Measurements from ENCODE around the gene PGK1. TPM values are rescaled to one million over a fixed set of nuclear protein-coding genes. Genes with fewer than 3 reads are reported as not detected.
"Not testable (repeated sequence)": the region's sequence is repeated elsewhere in the genome, so short reads cannot be mapped to it uniquely, and the experiment has no call there.

PGK1 gene
- total RNA-seq, 2 experiments from 2014 or later: 1,745 to 1,759 TPM

DNA sequence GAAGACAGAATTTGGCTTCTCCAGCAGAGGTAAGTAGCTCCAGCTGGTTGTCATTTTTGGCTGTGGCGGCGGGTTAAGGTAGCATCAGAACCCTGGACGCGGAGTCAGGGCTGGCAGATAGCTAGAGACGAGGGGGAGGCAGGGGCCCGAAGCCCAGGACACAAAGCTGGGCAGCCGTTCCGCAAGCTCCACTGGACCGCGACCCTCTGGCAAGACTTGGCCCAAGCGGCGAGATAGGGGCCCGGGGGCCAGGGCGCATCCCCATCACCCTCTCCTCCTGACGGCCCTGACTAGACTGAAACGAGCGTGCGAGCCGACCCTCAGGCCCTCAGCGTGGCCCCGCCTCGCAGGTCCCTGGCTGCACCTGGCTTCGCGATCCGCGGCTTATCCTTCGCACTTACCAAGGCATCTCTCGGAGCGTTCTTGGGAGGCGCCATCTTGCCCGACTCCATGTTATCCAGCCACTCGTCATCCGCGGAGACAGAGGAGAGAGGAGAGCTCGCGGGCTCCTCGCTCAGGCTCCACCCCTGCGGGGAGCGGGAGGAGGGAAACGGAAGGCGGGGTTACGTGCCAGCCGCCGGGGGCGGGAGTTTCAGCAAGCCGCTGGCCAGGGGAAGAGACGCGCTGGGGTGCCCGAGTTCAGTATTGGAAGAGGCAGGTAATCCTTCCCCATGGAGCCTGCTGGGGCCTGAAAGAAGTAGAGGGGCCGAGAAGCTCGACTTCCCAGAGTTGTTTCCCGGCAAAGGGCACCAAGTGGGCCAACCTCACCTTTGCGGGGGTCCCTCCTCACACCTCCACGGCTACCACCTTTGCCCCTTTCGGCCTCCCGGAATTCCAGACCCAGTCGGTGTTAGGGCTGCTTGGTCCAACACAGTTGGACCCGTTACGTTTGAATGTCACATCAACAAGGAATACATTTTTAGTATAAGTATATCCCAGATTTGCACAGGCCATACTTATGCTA lies 35.4 kb downstream of the PGK1 start, which contains the start of gene TAF9B:
Gene TAF9B, minus strand, starts transcription at position 491 of the 964 bp plus-strand sequence. Its CDS starts 39 bp downstream, at position 452.
- DNase-seq (peak; percentile 87), ATAC-seq (peak; percentile 90)
- Mint-ChIP-seq H3K36me3 (ENCODE audit: low read depth) (peaks cover 3% of the 10 kb centered on the region), H3K4me1 (ENCODE audit: low read depth) (peaks cover 10% of the 10 kb centered on the region), H3K9me3 (no peaks in the 10 kb centered on the region), H3K27ac (peak within 1 kb of the TSS; percentile 86), H3K27me3 (no peaks in the 10 kb centered on the region), H3K4me3 (peak within 1 kb of the TSS; percentile 83)
- intact Hi-C loops (cut with micrococcal nuclease): loop anchor here (10.0 kb wide), 1 partner anchor 385 kb away; no protein-coding TSS in a partner anchor
- ChIA-PET POLR2A (interaction anchor here (0.6 to 1.6 kb wide), 7 partner anchors 9 to 183 kb away, joined by 3 to 8 read pairs (median 4); partner anchors contain the start of gene PGK1), CTCF (interaction anchor here (0.8 kb wide), 1 partner anchor 31 kb away, joined by 3 read pairs; no protein-coding TSS in a partner anchor)
- no peak for TF ChIP-seq CTCF (IDR thresholded peaks at IDR 0.05)

- H3K4me3 Mint-ChIP-seq: peak overlapping the region; percentile 83
- H3K9me3 Mint-ChIP-seq: no peaks in the 10 kb centered on the region
- H3K36me3 Mint-ChIP-seq (ENCODE audit: low read depth): peaks cover 3% of the 10 kb centered on the region
- ChIA-PET POLR2A (interaction anchor here (0.8 to 1.6 kb wide), 5 partner anchors 10 to 182 kb away, joined by 3 to 8 read pairs (median 4); no protein-coding TSS in a partner anchor), CTCF (interaction anchor here (0.8 kb wide), 1 partner anchor 32 kb away, joined by 3 read pairs; no protein-coding TSS in a partner anchor)
- H3K27ac Mint-ChIP-seq: peak overlapping the region; percentile 56
- H3K27me3 Mint-ChIP-seq: no peaks in the 10 kb centered on the region
- peak; percentile 10 for DNase-seq
- intact Hi-C loops (cut with micrococcal nuclease): no loop called here
- no peak for ATAC-seq
- TF ChIP-seq CTCF (IDR thresholded peaks at IDR 0.05): no peak
- H3K4me1 Mint-ChIP-seq (ENCODE audit: low read depth): peaks cover 10% of the 10 kb centered on the region
Observed at GRCh38 chrX:78140206-78140605, 36.2 kb downstream of the PGK1 start.

- intact Hi-C loops (cut with micrococcal nuclease); DNase-seq; H3K9me3 Mint-ChIP-seq; H3K36me3 Mint-ChIP-seq (ENCODE audit: low read depth); H3K27ac Mint-ChIP-seq; POLR2A ChIA-PET; H3K4me1 Mint-ChIP-seq (ENCODE audit: low read depth); H3K27me3 Mint-ChIP-seq; H3K4me3 Mint-ChIP-seq; ATAC-seq; CTCF ChIA-PET: not testable (repeated sequence)
Observed at GRCh38 chrX:78147002-78147540, 43.0 kb downstream of the PGK1 start.

DNA sequence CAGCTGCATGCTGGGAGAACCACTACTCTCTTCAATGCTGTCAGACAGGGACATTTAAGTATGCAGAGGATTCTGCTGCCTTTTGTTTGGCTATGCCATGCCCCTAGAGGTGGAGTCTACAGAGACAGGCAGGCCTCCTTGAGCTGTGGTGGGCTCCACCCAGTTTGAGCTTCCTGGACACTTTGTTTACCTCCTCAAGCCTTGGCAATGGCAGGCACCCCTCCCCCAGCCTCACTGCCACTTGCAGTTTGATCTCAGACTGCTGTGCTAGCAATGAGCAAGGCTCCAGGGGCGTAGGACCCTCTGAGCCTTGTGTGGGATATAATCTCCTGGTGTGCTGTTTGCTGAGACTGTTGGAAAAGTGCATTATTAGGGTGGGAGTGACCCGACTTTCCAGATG lies 53.3 kb downstream of the PGK1 start:
- H3K4me3 Mint-ChIP-seq; H3K27me3 Mint-ChIP-seq; H3K4me1 Mint-ChIP-seq (ENCODE audit: low read depth); intact Hi-C loops (cut with micrococcal nuclease); H3K9me3 Mint-ChIP-seq; CTCF ChIA-PET; POLR2A ChIA-PET; DNase-seq; H3K27ac Mint-ChIP-seq; H3K36me3 Mint-ChIP-seq (ENCODE audit: low read depth); ATAC-seq: not testable (repeated sequence)

GRCh38 chrX:78157846-78158245 lies 53.8 kb downstream of the PGK1 start:
- DNase-seq; H3K36me3 Mint-ChIP-seq (ENCODE audit: low read depth): not testable (repeated sequence)

DNA sequence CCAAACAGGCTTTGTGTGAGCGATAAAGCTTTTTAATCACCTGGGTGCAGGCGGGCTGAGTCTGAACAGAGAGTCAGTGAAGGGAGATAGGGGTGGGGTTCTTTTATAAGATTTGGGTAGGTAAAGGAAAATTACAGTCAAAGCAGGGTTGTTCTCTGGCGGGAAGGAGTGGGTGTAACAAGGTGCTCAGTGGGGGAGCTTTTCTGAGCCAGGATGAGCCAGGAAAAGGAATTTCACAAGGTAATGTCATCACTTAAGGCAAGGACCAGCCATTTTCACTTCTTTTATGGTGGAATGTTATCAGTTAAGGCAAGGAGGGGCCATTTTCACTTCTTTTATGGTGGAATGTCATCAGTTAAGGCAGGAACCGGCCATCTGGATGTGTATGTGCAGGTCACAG lies 56.7 kb downstream of the PGK1 start:
- CTCF ChIA-PET; H3K4me1 Mint-ChIP-seq (ENCODE audit: low read depth); H3K27me3 Mint-ChIP-seq; intact Hi-C loops (cut with micrococcal nuclease); H3K27ac Mint-ChIP-seq; DNase-seq; POLR2A ChIA-PET; ATAC-seq; H3K36me3 Mint-ChIP-seq (ENCODE audit: low read depth); H3K9me3 Mint-ChIP-seq; H3K4me3 Mint-ChIP-seq: not testable (repeated sequence)

More at GRCh38 chrX:78157846-78158245, 53.8 kb downstream of the PGK1 start:
- H3K27ac Mint-ChIP-seq; H3K4me1 Mint-ChIP-seq (ENCODE audit: low read depth); H3K27me3 Mint-ChIP-seq; CTCF ChIA-PET; intact Hi-C loops (cut with micrococcal nuclease); H3K4me3 Mint-ChIP-seq; POLR2A ChIA-PET; ATAC-seq; H3K9me3 Mint-ChIP-seq: not testable (repeated sequence)

DNA sequence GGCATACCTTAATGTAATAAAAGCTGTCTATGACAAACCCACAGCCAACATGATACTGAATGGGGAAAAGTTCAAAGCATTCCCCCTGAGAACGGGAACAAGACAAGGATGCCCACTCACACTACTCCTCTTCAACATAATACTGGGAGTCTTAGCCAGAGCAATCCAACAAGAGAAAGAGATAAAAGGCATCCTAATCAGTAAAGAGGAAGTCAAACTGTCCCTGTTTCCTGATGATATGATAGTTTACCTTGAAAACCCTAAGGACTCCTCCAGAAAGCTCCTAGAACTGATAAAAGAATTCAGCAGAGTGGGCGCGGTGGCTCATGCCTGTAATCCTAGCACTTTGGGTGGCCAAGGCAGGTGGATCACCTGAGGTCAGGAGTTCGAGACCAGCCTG lies 59.1 kb downstream of the PGK1 start:
- H3K27me3 Mint-ChIP-seq; CTCF ChIA-PET; ATAC-seq; H3K27ac Mint-ChIP-seq; DNase-seq; intact Hi-C loops (cut with micrococcal nuclease); H3K36me3 Mint-ChIP-seq (ENCODE audit: low read depth); H3K4me3 Mint-ChIP-seq; H3K9me3 Mint-ChIP-seq; H3K4me1 Mint-ChIP-seq (ENCODE audit: low read depth): not testable (repeated sequence)
- POLR2A ChIA-PET: interaction anchor here (0.7 kb wide), 1 partner anchor 1273 kb away, joined by 3 read pairs; no protein-coding TSS in a partner anchor

All from activated CD8-positive, alpha-beta T cell treated with anti-CD3 and anti-CD28 coated beads for 36 hours (primary cell).